GM23338 (cell line): Measurements from ENCODE around the gene FAM78B. TPM values are rescaled to one million over a fixed set of nuclear protein-coding genes. Genes with fewer than 3 reads are reported as not detected.

Experiments used
- ATAC-seq: fragments of 200-7000 bp; cut with Tn5 transposase; 3 replicates; pipeline ENCODE4 v1.9.1; 2020
- DNase-seq: peaks from one replicate; pipeline ENCODE4 v3.0.0-alpha.2; 2015; ENCODE audit warnings: low spot score
- H2AFZ ChIP-seq: fragments of 200-600 bp; sonication (generic); 2 replicates; pipeline ENCODE4 v1.8.0; 2016; ENCODE audit warnings: antibody characterized with exemption, mild to moderate bottlenecking, moderate library complexity
- H3F3A ChIP-seq: fragments of 200-600 bp; sonication (generic); replicated peaks from 2 replicates; pipeline ENCODE4 v1.8.0; 2017; ENCODE audit warnings: antibody characterized with exemption, mixed run types, low read depth
- H3K27ac ChIP-seq: fragments of 200-600 bp; sonication (generic); 2 replicates; pipeline ENCODE4 v1.6.1; 2016; ENCODE audit warnings: low read depth
- H3K27me3 ChIP-seq: fragments of 200-600 bp; sonication (generic); 2 replicates; pipeline ENCODE4 v1.8.0; 2016; ENCODE audit warnings: mild to moderate bottlenecking, mixed run types, moderate library complexity; ENCODE audit not compliant: insufficient read depth
- H3K36me3 ChIP-seq: fragments of 200-600 bp; sonication (generic); 2 replicates; pipeline ENCODE4 v1.8.0; 2016; ENCODE audit warnings: mild to moderate bottlenecking; ENCODE audit not compliant: insufficient read depth
- H3K4me1 ChIP-seq: fragments of 200-600 bp; sonication (generic); 2 replicates; pipeline ENCODE4 v1.8.0; 2016; ENCODE audit warnings: mild to moderate bottlenecking, moderate library complexity; ENCODE audit not compliant: insufficient read depth
- H3K4me2 ChIP-seq: fragments of 200-600 bp; sonication (generic); 2 replicates; pipeline ENCODE4 v1.7.1; 2017; ENCODE audit warnings: mixed run types
- H3K4me3 ChIP-seq: fragments of 200-600 bp; sonication (generic); 2 replicates; pipeline ENCODE4 v1.6.1; 2016; ENCODE audit warnings: mixed run types
- H3K79me2 ChIP-seq: fragments of 200-600 bp; sonication (generic); replicated peaks from 2 replicates; pipeline ENCODE4 v1.8.0; 2017; ENCODE audit warnings: mild to moderate bottlenecking; ENCODE audit not compliant: insufficient read depth
- H3K9me2 ChIP-seq: fragments of 200-600 bp; sonication (generic); 2 replicates; pipeline ENCODE4 v1.8.0; 2017; ENCODE audit not compliant: insufficient read depth
- H4K20me1 ChIP-seq: fragments of 200-600 bp; sonication (generic); replicated peaks from 2 replicates; pipeline ENCODE4 v1.8.0; 2017; ENCODE audit warnings: mild to moderate bottlenecking; ENCODE audit not compliant: insufficient read depth
- H3K27ac Mint-ChIP-seq: 2 replicates; pipeline ENCODE4 v1.8.0; 2020; ENCODE audit warnings: inconsistent platforms, mild to moderate bottlenecking, moderate library complexity, mixed read lengths
- H3K27me3 Mint-ChIP-seq: 3 replicates; pipeline ENCODE4 v1.8.0; 2022; ENCODE audit warnings: low read depth, mild to moderate bottlenecking, moderate library complexity, mixed read lengths, inconsistent platforms; ENCODE audit not compliant: insufficient read depth, poor library complexity
- H3K36me3 Mint-ChIP-seq: 3 replicates; pipeline ENCODE4 v1.8.0; 2021; ENCODE audit warnings: low read depth, mild to moderate bottlenecking, inconsistent platforms, moderate library complexity, mixed read lengths
- H3K4me1 Mint-ChIP-seq: 3 replicates; pipeline ENCODE4 v1.8.0; 2020; ENCODE audit warnings: mild to moderate bottlenecking, inconsistent platforms, mixed read lengths
- H3K4me3 Mint-ChIP-seq: 3 replicates; pipeline ENCODE4 v1.8.0; 2021; ENCODE audit warnings: moderate library complexity, mild to moderate bottlenecking, inconsistent platforms, mixed read lengths
- H3K9me3 Mint-ChIP-seq: 3 replicates; pipeline ENCODE4 v1.8.0; 2020; ENCODE audit warnings: moderate library complexity, mild to moderate bottlenecking, inconsistent platforms, mixed read lengths
- CREB1 ChIP-seq: fragments of 250-450 bp; sonication (Bioruptor Pico); IDR thresholded peaks from 2 replicates; pipeline ENCODE4 v1.5.0; 2020; ENCODE audit warnings: low read depth, mild to moderate bottlenecking, moderate library complexity
- EZH2phosphoT487 ChIP-seq: fragments of 200-600 bp; sonication (generic); IDR thresholded peaks from one replicate; pipeline ENCODE4 v1.8.1; 2018; ENCODE audit warnings: antibody characterized with exemption; ENCODE audit not compliant: unreplicated experiment
- JUNB ChIP-seq: IDR thresholded peaks from one replicate; pipeline ENCODE4 v1.6.1; 2016; ENCODE audit warnings: antibody characterized with exemption; ENCODE audit not compliant: unreplicated experiment
- NANOG ChIP-seq: IDR thresholded peaks from 2 replicates; pipeline ENCODE4 v1.6.1; 2016; ENCODE audit warnings: antibody characterized with exemption, borderline replicate concordance
- POLR2AphosphoS5 ChIP-seq: IDR thresholded peaks from 2 replicates; pipeline ENCODE4 v1.6.1; 2016; ENCODE audit warnings: antibody characterized with exemption, low read depth
- REST ChIP-seq: IDR thresholded peaks from one replicate; pipeline ENCODE4 v1.6.1; 2018; ENCODE audit warnings: antibody characterized with exemption; ENCODE audit not compliant: unreplicated experiment
- STAT1 ChIP-seq: IDR thresholded peaks from one replicate; pipeline ENCODE4 v1.6.1; 2016; ENCODE audit warnings: antibody characterized with exemption; ENCODE audit not compliant: unreplicated experiment
- ZNF114 ChIP-seq: fragments of 250-450 bp; sonication (Bioruptor Pico); IDR thresholded peaks from 2 replicates; pipeline ENCODE4 v1.5.0; 2020; ENCODE audit warnings: mild to moderate bottlenecking, moderate library complexity
- ZNF331 ChIP-seq: fragments of 250-450 bp; sonication (Bioruptor Pico); IDR thresholded peaks from 2 replicates; pipeline ENCODE4 v1.5.0; 2020; ENCODE audit warnings: low read depth, mild to moderate bottlenecking, moderate library complexity
- polyA plus RNA-seq: library from polyadenylated mRNA; unstranded; fragments of >200 nt; fragmentation: Nextera tagmentation; extraction: Ambion mirVana; gene quantifications from 2 replicates; pipeline ENCODE4 v1.2.1, GENCODE V29; 2016
- total RNA-seq: library from RNA; depleted of rRNA; stranded (reverse); fragments of >200 nt; shearing (Covaris generic); gene quantifications from 2 replicates; pipeline ENCODE4 v1.2.3, GENCODE V29; 2014
- TF ChIP-seq, protein P1 (sequence below), 2 experiments: fragments of 200-600 bp in 1 of 2; sonication (generic) in 1 of 2; conservative IDR thresholded peaks; 2 replicates each; pipeline versions ENCODE4 v1.5.1 to v1.6.1; 2016 to 2017; ENCODE audit warnings: antibody characterized with exemption in 2 of 2, low read depth in 2 of 2, mild to moderate bottlenecking in 2 of 2, moderate library complexity in 1 of 2
- TF ChIP-seq, protein P2 (sequence below): IDR thresholded peaks from 2 replicates; pipeline ENCODE4 v1.6.1; 2016; ENCODE audit warnings: antibody characterized with exemption

The FAM78B gene
- total and polyA plus RNA-seq, 2 experiments from 2014 or later, result 1.6 to 4.6 TPM

- no peaks in the 10 kb centered on the region for H3K9me2 ChIP-seq
- no peaks in the 10 kb centered on the region for H3F3A ChIP-seq
- no peaks in the 10 kb centered on the region for H3K9me3 Mint-ChIP-seq
- H3K27me3 Mint-ChIP-seq, result no peaks in the 10 kb centered on the region
- DNase-seq (peak; percentile 71), ATAC-seq (no peak)
- H4K20me1 ChIP-seq, result no peaks in the 10 kb centered on the region
- no peaks in the 10 kb centered on the region for H3K27me3 ChIP-seq
- H3K36me3 ChIP-seq, result no peaks in the 10 kb centered on the region
- no peaks in the 10 kb centered on the region for H3K36me3 Mint-ChIP-seq
- no peak overlapping the region for H3K4me3 Mint-ChIP-seq
- H3K4me1 Mint-ChIP-seq, result peaks cover 6% of the 10 kb centered on the region; the same call in 1 of the 3 replicates
- no peak overlapping the region for H3K27ac ChIP-seq
- no peak for TF ChIP-seq STAT1
- TF ChIP-seq, protein P1, sequence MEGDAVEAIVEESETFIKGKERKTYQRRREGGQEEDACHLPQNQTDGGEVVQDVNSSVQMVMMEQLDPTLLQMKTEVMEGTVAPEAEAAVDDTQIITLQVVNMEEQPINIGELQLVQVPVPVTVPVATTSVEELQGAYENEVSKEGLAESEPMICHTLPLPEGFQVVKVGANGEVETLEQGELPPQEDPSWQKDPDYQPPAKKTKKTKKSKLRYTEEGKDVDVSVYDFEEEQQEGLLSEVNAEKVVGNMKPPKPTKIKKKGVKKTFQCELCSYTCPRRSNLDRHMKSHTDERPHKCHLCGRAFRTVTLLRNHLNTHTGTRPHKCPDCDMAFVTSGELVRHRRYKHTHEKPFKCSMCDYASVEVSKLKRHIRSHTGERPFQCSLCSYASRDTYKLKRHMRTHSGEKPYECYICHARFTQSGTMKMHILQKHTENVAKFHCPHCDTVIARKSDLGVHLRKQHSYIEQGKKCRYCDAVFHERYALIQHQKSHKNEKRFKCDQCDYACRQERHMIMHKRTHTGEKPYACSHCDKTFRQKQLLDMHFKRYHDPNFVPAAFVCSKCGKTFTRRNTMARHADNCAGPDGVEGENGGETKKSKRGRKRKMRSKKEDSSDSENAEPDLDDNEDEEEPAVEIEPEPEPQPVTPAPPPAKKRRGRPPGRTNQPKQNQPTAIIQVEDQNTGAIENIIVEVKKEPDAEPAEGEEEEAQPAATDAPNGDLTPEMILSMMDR (conservative IDR thresholded peaks at IDR 0.05; ENCODE audit: low read depth in 2 of 2), result no peak
- peak; percentile 84 for TF ChIP-seq REST
- no peak overlapping the region for H3K4me3 ChIP-seq
- no peak overlapping the region for H3K27ac Mint-ChIP-seq
- H3K4me1 ChIP-seq, result no peaks in the 10 kb centered on the region; the same call in 1 of the 2 replicates
- H3K79me2 ChIP-seq, result no peaks in the 10 kb centered on the region
- no peak overlapping the region for H3K4me2 ChIP-seq
- no peak overlapping the region for H2AFZ ChIP-seq
Observed at GRCh38 chr1:166069390-166069789, 97.4 kb downstream of the FAM78B start.

GRCh38 chr1:166066107-166066506, 100.7 kb downstream of the FAM78B start:
- H3K4me1 Mint-ChIP-seq, result peaks cover 7% of the 10 kb centered on the region; the same call in 1 of the 3 replicates
- H3K27ac ChIP-seq, result no peak overlapping the region
- H3K4me2 ChIP-seq, result no peak overlapping the region
- H2AFZ ChIP-seq, result no peak overlapping the region
- H3K27me3 ChIP-seq, result no peaks in the 10 kb centered on the region
- no peaks in the 10 kb centered on the region for H3K27me3 Mint-ChIP-seq
- H3K79me2 ChIP-seq, result no peaks in the 10 kb centered on the region
- TF ChIP-seq, protein P2, sequence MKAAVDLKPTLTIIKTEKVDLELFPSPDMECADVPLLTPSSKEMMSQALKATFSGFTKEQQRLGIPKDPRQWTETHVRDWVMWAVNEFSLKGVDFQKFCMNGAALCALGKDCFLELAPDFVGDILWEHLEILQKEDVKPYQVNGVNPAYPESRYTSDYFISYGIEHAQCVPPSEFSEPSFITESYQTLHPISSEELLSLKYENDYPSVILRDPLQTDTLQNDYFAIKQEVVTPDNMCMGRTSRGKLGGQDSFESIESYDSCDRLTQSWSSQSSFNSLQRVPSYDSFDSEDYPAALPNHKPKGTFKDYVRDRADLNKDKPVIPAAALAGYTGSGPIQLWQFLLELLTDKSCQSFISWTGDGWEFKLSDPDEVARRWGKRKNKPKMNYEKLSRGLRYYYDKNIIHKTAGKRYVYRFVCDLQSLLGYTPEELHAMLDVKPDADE, result no peak
- no peak for TF ChIP-seq EZH2phosphoT487
- no peak for TF ChIP-seq NANOG
- TF ChIP-seq CREB1 (CRISPR knock-in tag), result no peak
- TF ChIP-seq REST, result no peak
- no peak for TF ChIP-seq POLR2AphosphoS5
- TF ChIP-seq ZNF114 (CRISPR knock-in tag), result no peak
- no peak for TF ChIP-seq STAT1
- TF ChIP-seq JUNB, result no peak
- TF ChIP-seq ZNF331, result no peak
- H3K4me3 Mint-ChIP-seq, result no peak overlapping the region
- no peaks in the 10 kb centered on the region for H3K36me3 Mint-ChIP-seq
- H4K20me1 ChIP-seq, result no peaks in the 10 kb centered on the region
- H3K4me3 ChIP-seq, result no peak overlapping the region
- H3K36me3 ChIP-seq, result no peaks in the 10 kb centered on the region
- no peaks in the 10 kb centered on the region; the same call in none of the 2 replicates for H3K4me1 ChIP-seq
- ATAC-seq (peak; percentile 46; the same call in 2 of the 3 replicates), DNase-seq (no peak)
- no peak overlapping the region for H3K27ac Mint-ChIP-seq
- H3K9me3 Mint-ChIP-seq, result no peaks in the 10 kb centered on the region
- H3K9me2 ChIP-seq, result no peaks in the 10 kb centered on the region
- H3F3A ChIP-seq, result no peaks in the 10 kb centered on the region
